ENCODE measurements around the gene SF3A1.

DNA sequence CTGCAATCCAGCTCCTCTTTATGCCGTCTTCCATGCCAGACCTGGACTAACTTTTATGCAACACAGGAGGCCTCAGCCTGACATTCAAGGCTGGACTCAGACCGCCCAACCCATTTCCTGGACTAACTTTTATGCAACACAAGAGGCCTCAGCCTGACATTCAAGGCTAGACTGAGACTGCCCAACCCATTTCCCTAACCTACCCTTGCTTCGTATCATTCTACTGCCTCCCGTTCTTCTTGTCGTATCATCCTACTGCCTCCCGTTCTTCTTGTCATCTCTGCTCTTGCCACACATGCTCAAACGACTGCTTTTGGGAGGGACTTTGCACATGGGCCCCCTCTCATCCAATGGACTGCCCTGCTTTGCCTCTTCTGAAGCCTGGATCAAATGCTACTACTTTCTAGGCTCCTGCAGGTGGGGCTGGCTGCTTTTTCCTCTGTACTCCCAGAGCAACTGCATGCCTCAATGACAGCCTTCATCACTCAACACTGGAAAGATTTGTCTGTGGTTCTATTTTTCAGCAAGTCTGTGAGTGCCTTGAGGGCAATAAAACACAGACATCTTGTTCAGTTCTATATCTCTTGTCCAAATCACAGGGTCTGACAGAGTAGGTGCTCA is 37.8 kb downstream of the SF3A1 start:
- TF ChIP-seq, protein P1, sequence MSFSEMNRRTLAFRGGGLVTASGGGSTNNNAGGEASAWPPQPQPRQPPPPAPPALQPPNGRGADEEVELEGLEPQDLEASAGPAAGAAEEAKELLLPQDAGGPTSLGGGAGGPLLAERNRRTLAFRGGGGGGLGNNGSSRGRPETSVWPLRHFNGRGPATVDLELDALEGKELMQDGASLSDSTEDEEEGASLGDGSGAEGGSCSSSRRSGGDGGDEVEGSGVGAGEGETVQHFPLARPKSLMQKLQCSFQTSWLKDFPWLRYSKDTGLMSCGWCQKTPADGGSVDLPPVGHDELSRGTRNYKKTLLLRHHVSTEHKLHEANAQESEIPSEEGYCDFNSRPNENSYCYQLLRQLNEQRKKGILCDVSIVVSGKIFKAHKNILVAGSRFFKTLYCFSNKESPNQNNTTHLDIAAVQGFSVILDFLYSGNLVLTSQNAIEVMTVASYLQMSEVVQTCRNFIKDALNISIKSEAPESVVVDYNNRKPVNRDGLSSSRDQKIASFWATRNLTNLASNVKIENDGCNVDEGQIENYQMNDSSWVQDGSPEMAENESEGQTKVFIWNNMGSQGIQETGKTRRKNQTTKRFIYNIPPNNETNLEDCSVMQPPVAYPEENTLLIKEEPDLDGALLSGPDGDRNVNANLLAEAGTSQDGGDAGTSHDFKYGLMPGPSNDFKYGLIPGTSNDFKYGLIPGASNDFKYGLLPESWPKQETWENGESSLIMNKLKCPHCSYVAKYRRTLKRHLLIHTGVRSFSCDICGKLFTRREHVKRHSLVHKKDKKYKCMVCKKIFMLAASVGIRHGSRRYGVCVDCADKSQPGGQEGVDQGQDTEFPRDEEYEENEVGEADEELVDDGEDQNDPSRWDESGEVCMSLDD (CRISPR knock-in tag; IDR thresholded peaks at IDR 0.05; ENCODE audit: borderline replicate concordance), result no peak
- TF ChIP-seq POLR2G (IDR thresholded peaks at IDR 0.05; ENCODE audit: low read depth, low read length), result no peak
- no peak for TF ChIP-seq JUNB (CRISPR knock-in tag; IDR thresholded peaks at IDR 0.05; ENCODE audit: borderline replicate concordance)
- TF ChIP-seq CHD2 (IDR thresholded peaks at IDR 0.05; ENCODE audit: low read depth, low read length), result no peak
- TF ChIP-seq RAD21 (CRISPR knock-in tag; IDR thresholded peaks at IDR 0.05), result no peak
- TF ChIP-seq, protein P2, sequence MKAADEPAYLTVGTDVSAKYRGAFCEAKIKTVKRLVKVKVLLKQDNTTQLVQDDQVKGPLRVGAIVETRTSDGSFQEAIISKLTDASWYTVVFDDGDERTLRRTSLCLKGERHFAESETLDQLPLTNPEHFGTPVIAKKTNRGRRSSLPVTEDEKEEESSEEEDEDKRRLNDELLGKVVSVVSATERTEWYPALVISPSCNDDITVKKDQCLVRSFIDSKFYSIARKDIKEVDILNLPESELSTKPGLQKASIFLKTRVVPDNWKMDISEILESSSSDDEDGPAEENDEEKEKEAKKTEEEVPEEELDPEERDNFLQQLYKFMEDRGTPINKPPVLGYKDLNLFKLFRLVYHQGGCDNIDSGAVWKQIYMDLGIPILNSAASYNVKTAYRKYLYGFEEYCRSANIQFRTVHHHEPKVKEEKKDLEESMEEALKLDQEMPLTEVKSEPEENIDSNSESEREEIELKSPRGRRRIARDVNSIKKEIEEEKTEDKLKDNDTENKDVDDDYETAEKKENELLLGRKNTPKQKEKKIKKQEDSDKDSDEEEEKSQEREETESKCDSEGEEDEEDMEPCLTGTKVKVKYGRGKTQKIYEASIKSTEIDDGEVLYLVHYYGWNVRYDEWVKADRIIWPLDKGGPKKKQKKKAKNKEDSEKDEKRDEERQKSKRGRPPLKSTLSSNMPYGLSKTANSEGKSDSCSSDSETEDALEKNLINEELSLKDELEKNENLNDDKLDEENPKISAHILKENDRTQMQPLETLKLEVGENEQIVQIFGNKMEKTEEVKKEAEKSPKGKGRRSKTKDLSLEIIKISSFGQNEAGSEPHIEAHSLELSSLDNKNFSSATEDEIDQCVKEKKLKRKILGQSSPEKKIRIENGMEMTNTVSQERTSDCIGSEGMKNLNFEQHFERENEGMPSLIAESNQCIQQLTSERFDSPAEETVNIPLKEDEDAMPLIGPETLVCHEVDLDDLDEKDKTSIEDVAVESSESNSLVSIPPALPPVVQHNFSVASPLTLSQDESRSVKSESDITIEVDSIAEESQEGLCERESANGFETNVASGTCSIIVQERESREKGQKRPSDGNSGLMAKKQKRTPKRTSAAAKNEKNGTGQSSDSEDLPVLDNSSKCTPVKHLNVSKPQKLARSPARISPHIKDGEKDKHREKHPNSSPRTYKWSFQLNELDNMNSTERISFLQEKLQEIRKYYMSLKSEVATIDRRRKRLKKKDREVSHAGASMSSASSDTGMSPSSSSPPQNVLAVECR (CRISPR knock-in tag; IDR thresholded peaks at IDR 0.05; ENCODE audit: borderline replicate concordance), result no peak
- TF ChIP-seq MYC (CRISPR knock-in tag; IDR thresholded peaks at IDR 0.05; ENCODE audit: borderline replicate concordance), result no peak
